ENCODE data around the gene TBC1D9B.

The TBC1D9B gene

DNA sequence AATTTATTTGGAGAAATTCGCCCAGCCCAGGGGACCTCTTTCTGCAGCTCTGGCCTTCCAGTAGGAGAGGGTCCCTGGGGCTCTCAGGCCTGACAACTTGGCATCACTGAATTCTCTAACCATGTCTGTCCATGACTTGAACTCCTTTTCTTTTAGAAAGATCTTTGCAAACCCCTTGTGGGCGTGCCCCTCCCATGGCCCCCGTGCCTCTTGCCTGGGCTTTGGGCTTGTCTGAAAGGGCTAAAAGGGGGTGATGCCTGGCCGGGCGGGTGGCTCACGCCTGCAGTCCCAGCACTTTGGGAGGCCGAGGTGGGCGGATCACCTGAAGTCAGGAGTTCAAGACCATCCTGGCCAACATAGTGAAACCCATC lies 90.2 kb downstream of the TBC1D9B start:
- WGBS, 2 donors (ENCODE audit: extremely low coverage in 2 of 2, insufficient read length in 2 of 2, insufficient replicate concordance in 1 of 2) = no CpG with 5 or more reads among the region's 8 CpGs
- Histone ChIP-seq H4K8ac (ENCODE audit: low read depth, low read length) (no peak overlapping the region), H3K27ac (replicated peaks; ENCODE audit: low read length) (no peak overlapping the region), H3K27me3 (ENCODE audit: control insufficient read depth in 3 of 3, insufficient read depth in 3 of 3, low read depth in 1 of 3, low read length in 3 of 3) (peaks cover 0 to 4% (median 0%) of the 10 kb centered on the region in 3 experiments), H2BK15ac (ENCODE audit: low read length) (peak overlapping the region; percentile 2), H3K9me3 (replicated peaks in 1 of 2; ENCODE audit: control insufficient read depth in 2 of 2, insufficient read depth in 1 of 2, low read depth in 1 of 2, low read length in 2 of 2) (peaks cover 0 to 2% of the 10 kb centered on the region in 2 donors), H3K4me1 (ENCODE audit: control insufficient read depth in 2 of 2, insufficient read depth in 1 of 2, low read depth in 1 of 2, low read length in 2 of 2) (peaks cover 23 to 30% of the 10 kb centered on the region in 2 donors), H3K4ac (ENCODE audit: low read length) (no peak overlapping the region), H3K4me2 (ENCODE audit: insufficient read depth, low read length, poor library complexity, severe bottlenecking) (peak overlapping the region; percentile 80), H2AK5ac (ENCODE audit: low read depth, low read length) (peak overlapping the region; percentile 96), H4K91ac (ENCODE audit: low read depth, low read length, poor library complexity) (no peak overlapping the region), H2BK12ac (ENCODE audit: low read length) (no peak overlapping the region), H3K4me3 (ENCODE audit: low read length in 2 of 2) (no peak overlapping the region), H3K23ac (ENCODE audit: low read depth, low read length, poor library complexity) (peak overlapping the region; percentile 83), H2BK120ac (ENCODE audit: low read depth, low read length) (no peak overlapping the region), H3K14ac (ENCODE audit: low read length) (peak overlapping the region; percentile 97), H3K36me3 (replicated peaks in 1 of 2; ENCODE audit: control insufficient read depth in 2 of 2, insufficient read depth in 2 of 2, low read length in 2 of 2) (peaks cover 8 to 38% of the 10 kb centered on the region in 2 donors), H3K79me1 (ENCODE audit: low read depth, low read length) (peaks cover 13% of the 10 kb centered on the region), H2AFZ (ENCODE audit: low read length) (no peak overlapping the region), H2BK5ac (ENCODE audit: low read length) (no peak overlapping the region), H3K18ac (ENCODE audit: low read length) (no peak overlapping the region), H3K9ac (ENCODE audit: low read depth, low read length, poor library complexity) (no peak overlapping the region)
- no peak for DNase-seq (ENCODE audit: low spot score)

DNA sequence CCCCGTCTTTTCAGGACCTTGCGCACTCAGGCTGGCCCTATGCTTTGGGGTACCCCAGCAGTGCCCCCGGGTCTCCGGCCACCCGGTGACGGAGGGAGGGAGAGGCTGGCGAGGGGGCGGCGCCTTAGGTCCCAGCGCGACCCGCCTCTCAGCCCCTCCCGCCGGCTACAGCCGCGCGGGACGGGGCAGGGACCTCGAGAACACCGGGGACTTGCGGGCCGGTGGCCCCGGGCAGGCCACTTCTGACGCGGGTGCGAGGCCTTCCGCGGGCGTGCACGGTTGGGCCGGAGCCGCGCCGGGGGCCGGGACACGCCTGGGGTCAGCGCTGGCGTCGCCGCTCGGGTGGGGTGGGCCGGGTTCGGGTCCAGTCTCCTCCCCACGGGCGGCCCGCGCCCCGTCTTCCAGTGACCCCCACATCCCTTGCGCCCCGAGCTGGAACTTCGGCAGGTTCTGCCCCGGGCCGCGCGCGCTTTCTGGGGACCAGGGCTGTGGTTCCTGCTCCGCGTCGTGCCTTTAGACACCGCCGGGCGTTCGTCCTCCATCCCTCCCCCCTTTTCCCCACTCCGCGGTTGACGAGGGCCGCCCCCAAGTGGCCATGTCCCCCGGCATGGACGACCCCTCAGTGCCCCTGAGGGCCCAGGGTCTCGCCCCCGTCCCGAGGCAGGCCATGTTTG lies 90.8 kb downstream of the TBC1D9B start:
- Histone ChIP-seq H2BK5ac (ENCODE audit: low read length) (no peak overlapping the region), H4K8ac (ENCODE audit: low read depth, low read length) (peak overlapping the region; percentile 82), H3K4me2 (ENCODE audit: insufficient read depth, low read length, poor library complexity, severe bottlenecking) (peak overlapping the region; percentile 80), H2BK12ac (ENCODE audit: low read length) (peak overlapping the region; percentile 41), H4K91ac (ENCODE audit: low read depth, low read length, poor library complexity) (no peak overlapping the region), H3K4me3 (ENCODE audit: low read length in 2 of 2) (peak overlapping the region in 1 of 2 donors; percentile 76), H3K23ac (ENCODE audit: low read depth, low read length, poor library complexity) (peak overlapping the region; percentile 83), H3K9me3 (replicated peaks in 1 of 2; ENCODE audit: control insufficient read depth in 2 of 2, insufficient read depth in 1 of 2, low read depth in 1 of 2, low read length in 2 of 2) (peaks cover 0 to 2% of the 10 kb centered on the region in 2 donors), H3K9ac (ENCODE audit: low read depth, low read length, poor library complexity) (peak overlapping the region; percentile 86), H2BK15ac (ENCODE audit: low read length) (peak overlapping the region; percentile 2), H3K4ac (ENCODE audit: low read length) (no peak overlapping the region), H3K27ac (replicated peaks; ENCODE audit: low read length) (no peak overlapping the region), H2BK120ac (ENCODE audit: low read depth, low read length) (no peak overlapping the region), H3K18ac (ENCODE audit: low read length) (peak overlapping the region; percentile 97), H2AFZ (ENCODE audit: low read length) (no peak overlapping the region), H3K4me1 (ENCODE audit: control insufficient read depth in 2 of 2, insufficient read depth in 1 of 2, low read depth in 1 of 2, low read length in 2 of 2) (peaks cover 22 to 27% of the 10 kb centered on the region in 2 donors), H3K14ac (ENCODE audit: low read length) (peak overlapping the region; percentile 97), H3K79me1 (ENCODE audit: low read depth, low read length) (peaks cover 11% of the 10 kb centered on the region), H3K36me3 (replicated peaks in 1 of 2; ENCODE audit: control insufficient read depth in 2 of 2, insufficient read depth in 2 of 2, low read length in 2 of 2) (peaks cover 11 to 40% of the 10 kb centered on the region in 2 donors), H2AK5ac (ENCODE audit: low read depth, low read length) (peak overlapping the region; percentile 96), H3K27me3 (ENCODE audit: control insufficient read depth in 3 of 3, insufficient read depth in 3 of 3, low read depth in 1 of 3, low read length in 3 of 3) (peaks cover 0 to 4% (median 0%) of the 10 kb centered on the region in 3 experiments)
- no peak for DNase-seq (ENCODE audit: low spot score)
- WGBS, 2 donors (ENCODE audit: extremely low coverage in 2 of 2, insufficient read length in 2 of 2, insufficient replicate concordance in 1 of 2) = no CpG with 5 or more reads among the region's 72 CpGs

DNA sequence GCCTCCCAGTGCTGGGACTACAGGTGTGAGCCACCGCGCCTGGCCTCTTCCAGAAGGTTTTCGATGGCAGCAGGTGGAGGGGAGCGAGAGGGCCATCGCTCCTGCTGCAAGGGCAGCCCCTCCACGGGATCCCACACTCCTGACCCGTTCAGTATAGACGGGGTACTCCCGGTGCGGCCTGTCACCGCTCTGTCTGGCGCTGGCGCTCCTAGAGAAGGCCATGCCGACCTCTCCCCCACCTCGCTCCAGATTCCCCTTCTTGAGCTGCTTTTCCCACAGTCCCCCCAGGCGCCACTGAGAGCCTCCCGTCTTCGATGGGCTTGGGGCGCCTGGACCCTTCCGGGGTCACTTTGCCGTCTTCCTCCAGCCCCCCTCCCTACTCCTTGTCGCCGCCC lies 91.3 kb downstream of the TBC1D9B start:
- peak overlapping the region in 1 of 2 donors; percentile 76 for H3K4me3 ChIP-seq (ENCODE audit: low read length in 2 of 2)

DNA sequence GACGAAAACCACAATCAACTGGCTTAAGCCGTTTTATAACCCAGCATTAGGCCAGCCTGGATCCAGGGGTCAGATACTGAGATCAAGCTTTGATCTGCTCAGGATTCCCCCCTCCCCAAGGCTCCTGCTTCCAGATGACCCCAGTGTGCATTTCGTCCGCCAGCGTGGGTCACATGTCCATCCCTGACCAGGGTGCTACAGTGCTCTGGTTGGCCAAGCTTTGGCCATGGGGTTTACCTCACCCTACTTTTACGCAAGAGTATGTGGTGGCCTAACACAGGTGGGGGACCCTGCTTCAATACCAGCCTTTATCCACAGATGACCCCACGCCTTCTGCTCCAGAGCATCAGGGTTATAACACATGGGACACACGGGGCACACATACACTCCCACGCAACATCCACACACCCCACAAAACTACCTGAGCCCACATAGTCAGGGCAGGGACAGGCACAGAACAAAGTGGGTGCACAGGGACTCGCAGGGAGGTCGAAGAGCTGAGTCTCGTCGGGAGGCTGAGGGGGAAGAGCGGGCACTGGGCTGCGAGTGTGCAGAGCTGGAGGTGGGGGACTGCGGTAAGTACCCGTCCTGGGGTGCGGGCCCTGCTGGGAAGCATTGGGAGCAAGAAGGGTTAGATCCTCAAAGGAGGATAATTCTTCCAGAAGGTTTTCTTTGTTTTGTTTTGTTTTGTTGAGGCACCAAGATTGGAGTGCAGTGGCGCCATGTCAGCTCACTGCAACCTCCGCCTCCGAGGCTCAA lies 92.0 kb downstream of the TBC1D9B start:
- Histone ChIP-seq H3K9me3 (replicated peaks in 1 of 2; ENCODE audit: control insufficient read depth in 2 of 2, insufficient read depth in 1 of 2, low read depth in 1 of 2, low read length in 2 of 2) (peaks cover 2% of the 10 kb centered on the region in 2 donors), H3K4me3 (ENCODE audit: low read length in 2 of 2) (peak overlapping the region in 1 of 2 donors; percentile 26), H4K8ac (ENCODE audit: low read depth, low read length) (no peak overlapping the region), H4K91ac (ENCODE audit: low read depth, low read length, poor library complexity) (no peak overlapping the region), H2AK5ac (ENCODE audit: low read depth, low read length) (no peak overlapping the region), H3K27ac (replicated peaks; ENCODE audit: low read length) (no peak overlapping the region), H3K27me3 (ENCODE audit: control insufficient read depth in 3 of 3, insufficient read depth in 3 of 3, low read depth in 1 of 3, low read length in 3 of 3) (peaks cover 0 to 4% (median 0%) of the 10 kb centered on the region in 3 experiments), H3K14ac (ENCODE audit: low read length) (no peak overlapping the region), H2BK120ac (ENCODE audit: low read depth, low read length) (no peak overlapping the region), H3K36me3 (replicated peaks in 1 of 2; ENCODE audit: control insufficient read depth in 2 of 2, insufficient read depth in 2 of 2, low read length in 2 of 2) (peaks cover 11 to 45% of the 10 kb centered on the region in 2 donors), H3K23ac (ENCODE audit: low read depth, low read length, poor library complexity) (no peak overlapping the region), H3K4me2 (ENCODE audit: insufficient read depth, low read length, poor library complexity, severe bottlenecking) (no peak overlapping the region), H2BK12ac (ENCODE audit: low read length) (no peak overlapping the region), H2BK15ac (ENCODE audit: low read length) (no peak overlapping the region), H3K9ac (ENCODE audit: low read depth, low read length, poor library complexity) (no peak overlapping the region), H2BK5ac (ENCODE audit: low read length) (no peak overlapping the region), H3K18ac (ENCODE audit: low read length) (no peak overlapping the region), H2AFZ (ENCODE audit: low read length) (no peak overlapping the region), H3K4me1 (ENCODE audit: control insufficient read depth in 2 of 2, insufficient read depth in 1 of 2, low read depth in 1 of 2, low read length in 2 of 2) (peaks cover 21 to 25% of the 10 kb centered on the region in 2 donors), H3K79me1 (ENCODE audit: low read depth, low read length) (peaks cover 3% of the 10 kb centered on the region), H3K4ac (ENCODE audit: low read length) (no peak overlapping the region)
- no CpG with 5 or more reads among the region's 21 CpGs for WGBS, 2 donors (ENCODE audit: extremely low coverage in 2 of 2, insufficient read length in 2 of 2, insufficient replicate concordance in 1 of 2)
- no peak for DNase-seq (ENCODE audit: low spot score)

More for the DNA sequence above, 91.3 kb downstream of the TBC1D9B start:
- no peak overlapping the region for H3K27ac ChIP-seq (replicated peaks; ENCODE audit: low read length)
- peak overlapping the region; percentile 97 for H3K14ac ChIP-seq (ENCODE audit: low read length)
- no peak overlapping the region for H2BK120ac ChIP-seq (ENCODE audit: low read depth, low read length)
- no peak for DNase-seq (ENCODE audit: low spot score)
- H3K4me1 ChIP-seq (ENCODE audit: control insufficient read depth in 2 of 2, insufficient read depth in 1 of 2, low read depth in 1 of 2, low read length in 2 of 2) = peaks cover 21 to 25% of the 10 kb centered on the region in 2 donors
- no peak overlapping the region for H2AFZ ChIP-seq (ENCODE audit: low read length)
- no peak overlapping the region for H4K91ac ChIP-seq (ENCODE audit: low read depth, low read length, poor library complexity)
- peak overlapping the region; percentile 82 for H4K8ac ChIP-seq (ENCODE audit: low read depth, low read length)
- H2BK5ac ChIP-seq (ENCODE audit: low read length) = no peak overlapping the region
- peaks cover 9% of the 10 kb centered on the region for H3K79me1 ChIP-seq (ENCODE audit: low read depth, low read length)
- peak overlapping the region; percentile 41 for H2BK12ac ChIP-seq (ENCODE audit: low read length)
- H3K9me3 ChIP-seq (replicated peaks in 1 of 2; ENCODE audit: control insufficient read depth in 2 of 2, insufficient read depth in 1 of 2, low read depth in 1 of 2, low read length in 2 of 2) = peaks cover 0 to 2% of the 10 kb centered on the region in 2 donors
- peak overlapping the region; percentile 80 for H3K4me2 ChIP-seq (ENCODE audit: insufficient read depth, low read length, poor library complexity, severe bottlenecking)
- H3K18ac ChIP-seq (ENCODE audit: low read length) = peak overlapping the region; percentile 97
- H3K36me3 ChIP-seq (replicated peaks in 1 of 2; ENCODE audit: control insufficient read depth in 2 of 2, insufficient read depth in 2 of 2, low read length in 2 of 2) = peaks cover 11 to 43% of the 10 kb centered on the region in 2 donors
- H3K9ac ChIP-seq (ENCODE audit: low read depth, low read length, poor library complexity) = peak overlapping the region; percentile 84
- WGBS, 2 donors (ENCODE audit: extremely low coverage in 2 of 2, insufficient read length in 2 of 2, insufficient replicate concordance in 1 of 2) = no CpG with 5 or more reads among the region's 23 CpGs
- peaks cover 0 to 4% (median 0%) of the 10 kb centered on the region in 3 experiments for H3K27me3 ChIP-seq (ENCODE audit: control insufficient read depth in 3 of 3, insufficient read depth in 3 of 3, low read depth in 1 of 3, low read length in 3 of 3)
- H2AK5ac ChIP-seq (ENCODE audit: low read depth, low read length) = peak overlapping the region; percentile 96
- no peak overlapping the region for H2BK15ac ChIP-seq (ENCODE audit: low read length)
- no peak overlapping the region for H3K4ac ChIP-seq (ENCODE audit: low read length)
- H3K23ac ChIP-seq (ENCODE audit: low read depth, low read length, poor library complexity) = peak overlapping the region; percentile 20

All from neuronal stem cell (in vitro differentiated cells).